ENCODE data around the gene CCDC196.
A peak's percentile ranks its signal among the peaks of the same experiment; 100 is the strongest.
"Not testable (repeated sequence)": the region's sequence is repeated elsewhere in the genome, so short reads cannot be mapped to it uniquely, and the experiment has no call there.

CCDC196 gene

DNA sequence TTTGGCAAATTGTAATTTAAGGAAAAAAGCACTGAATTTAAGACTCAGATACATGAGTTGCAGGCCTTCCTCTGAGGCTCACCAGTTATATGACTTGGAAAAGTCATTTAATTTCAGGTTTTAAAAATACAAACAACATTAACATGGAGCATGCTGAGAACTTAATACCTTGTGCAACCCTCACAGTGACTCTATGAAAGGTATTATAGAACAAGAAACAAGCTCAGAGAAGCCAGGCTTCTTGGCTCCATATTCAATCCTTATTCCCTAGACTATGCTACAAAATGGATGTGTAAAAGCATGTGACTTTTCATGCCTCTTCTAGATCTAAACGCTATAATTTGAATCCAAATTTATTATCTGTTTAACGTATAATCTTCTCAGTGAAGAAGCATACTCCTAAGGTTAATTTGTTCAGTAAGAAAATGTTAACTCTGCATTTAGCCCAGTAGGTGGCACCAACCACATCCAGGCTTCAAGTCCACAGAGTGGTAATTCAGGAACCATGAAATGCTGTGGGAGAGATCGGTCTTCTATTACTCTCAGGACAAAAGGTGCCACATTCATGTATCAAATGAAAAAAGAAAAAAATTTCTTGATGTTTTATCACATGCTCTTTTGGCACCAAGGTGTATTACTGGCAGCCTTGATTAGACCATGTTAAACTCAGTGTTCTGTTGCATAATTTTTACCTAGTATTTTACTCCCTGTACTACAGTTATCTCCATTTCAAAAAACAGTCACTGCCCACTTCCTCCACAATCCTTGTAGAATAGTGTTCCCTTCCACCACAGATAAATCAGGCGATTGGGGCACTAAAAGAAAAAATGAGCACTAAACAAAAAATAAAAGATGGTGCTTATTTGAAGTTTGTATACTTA, 9.3 kb downstream of the CCDC196 start:
- peak; percentile 55 for DNase-seq (ENCODE audit: low read depth)

DNA sequence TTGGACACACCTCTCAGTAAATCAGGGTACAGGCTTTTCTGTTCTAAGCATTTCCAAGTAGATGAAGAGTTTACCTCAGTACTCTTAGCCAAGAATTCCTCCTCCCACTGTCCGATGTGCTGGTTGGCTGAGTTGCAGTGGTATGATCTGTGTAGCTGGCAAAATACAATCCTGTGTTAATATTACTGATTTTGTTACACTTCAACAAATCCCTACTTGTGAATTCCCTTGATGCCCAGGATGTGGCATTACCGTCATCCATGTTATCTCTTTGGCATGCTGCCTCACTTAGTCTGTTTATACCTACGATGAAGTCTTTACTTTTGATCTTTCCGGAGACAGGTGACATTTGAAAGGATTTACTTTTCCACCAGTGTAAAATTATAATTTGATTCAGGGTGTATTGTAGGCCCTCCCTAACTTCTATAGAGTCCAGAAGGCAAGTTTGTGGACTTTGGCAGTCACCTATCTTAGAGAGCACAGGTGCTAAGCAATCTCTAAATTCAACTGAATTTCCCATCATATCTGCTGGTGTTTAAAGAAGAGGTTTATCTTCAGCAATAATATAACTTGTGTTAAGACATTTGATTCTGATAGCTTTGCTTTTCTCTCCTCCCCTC, 10.1 kb downstream of the CCDC196 start:
- DNase-seq (ENCODE audit: low read depth) = no peak

DNA sequence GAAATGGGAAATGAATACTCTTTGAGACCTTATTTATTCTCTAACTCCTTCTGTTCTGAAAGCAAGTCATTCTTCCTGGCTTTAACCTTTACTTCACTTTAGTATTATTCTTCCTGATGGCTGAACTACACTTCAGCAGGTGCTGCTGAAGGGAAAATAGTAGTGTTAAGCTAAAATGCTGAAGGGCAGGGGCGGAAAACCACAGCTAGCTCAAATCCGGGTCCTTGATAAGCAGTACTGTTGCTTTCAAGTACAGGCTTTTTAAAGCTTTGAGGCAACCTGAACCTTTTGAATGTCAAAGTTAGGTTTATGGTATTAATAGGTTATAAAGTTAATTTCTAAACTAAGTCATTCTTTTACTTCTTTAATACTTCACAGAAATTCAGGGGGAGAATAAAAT, 10.7 kb downstream of the CCDC196 start:
- DNase-seq (ENCODE audit: low read depth) = no peak

DNA sequence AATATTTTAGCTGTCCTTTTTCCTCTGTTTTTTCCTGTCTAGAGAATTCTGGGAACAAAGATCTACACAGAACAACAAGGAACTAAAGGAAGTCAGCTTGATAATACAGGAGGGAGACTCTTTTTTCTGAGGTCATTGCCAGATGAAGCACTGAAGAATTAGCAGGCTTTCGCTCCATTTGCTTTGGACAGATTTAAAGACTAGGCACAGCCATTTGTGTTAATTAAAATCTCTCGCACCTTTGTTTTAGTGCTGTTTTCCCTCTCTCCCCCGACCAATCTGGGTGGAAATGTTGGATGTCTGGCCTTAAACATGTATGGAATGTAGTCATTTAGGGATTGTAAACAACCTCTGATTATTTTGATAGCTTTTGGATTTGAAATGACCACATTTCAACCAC, 12.1 kb downstream of the CCDC196 start:
- DNase-seq (ENCODE audit: low read depth) = no peak

DNA sequence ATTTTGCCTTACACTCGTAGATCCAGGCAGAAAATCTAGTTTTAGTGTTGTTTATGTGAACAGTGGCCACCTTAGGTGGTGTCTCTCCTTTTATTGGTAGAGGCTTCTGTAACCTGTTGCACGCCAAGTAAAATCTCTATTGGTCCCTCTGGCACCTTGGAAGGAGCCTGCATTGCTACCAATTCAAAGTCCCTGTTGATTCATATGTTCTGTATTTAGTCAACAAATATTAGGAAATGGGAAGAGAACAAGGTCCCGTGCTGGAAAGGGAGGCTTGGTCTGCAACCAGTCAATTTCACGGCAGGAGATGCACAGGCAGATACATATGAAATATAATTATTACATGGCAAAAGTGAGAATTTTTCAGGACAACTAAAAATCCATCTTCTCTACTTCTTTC, 15.4 kb downstream of the CCDC196 start:
- no peak for DNase-seq (ENCODE audit: low read depth)

DNA sequence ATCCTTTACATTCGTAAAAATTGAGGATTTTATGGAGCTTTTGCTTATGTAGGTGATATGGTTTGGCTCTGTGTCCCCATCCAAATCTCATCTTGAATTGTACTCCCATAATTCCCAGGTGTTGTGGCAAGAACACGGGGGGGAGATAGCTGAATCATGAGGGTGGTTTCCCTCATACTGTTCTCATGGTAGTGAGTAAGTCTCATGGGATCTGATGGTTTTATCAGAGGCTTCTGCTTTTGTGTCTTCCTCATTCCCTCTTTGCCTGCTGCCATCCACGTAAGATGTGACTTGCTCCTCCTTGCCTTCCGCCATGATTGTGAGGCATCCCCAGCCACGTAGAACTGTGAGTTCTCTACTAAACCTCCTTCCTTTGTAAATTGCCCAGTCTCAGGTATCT, 16.7 kb downstream of the CCDC196 start:
- DNase-seq (ENCODE audit: low read depth) = not testable (repeated sequence)

DNA sequence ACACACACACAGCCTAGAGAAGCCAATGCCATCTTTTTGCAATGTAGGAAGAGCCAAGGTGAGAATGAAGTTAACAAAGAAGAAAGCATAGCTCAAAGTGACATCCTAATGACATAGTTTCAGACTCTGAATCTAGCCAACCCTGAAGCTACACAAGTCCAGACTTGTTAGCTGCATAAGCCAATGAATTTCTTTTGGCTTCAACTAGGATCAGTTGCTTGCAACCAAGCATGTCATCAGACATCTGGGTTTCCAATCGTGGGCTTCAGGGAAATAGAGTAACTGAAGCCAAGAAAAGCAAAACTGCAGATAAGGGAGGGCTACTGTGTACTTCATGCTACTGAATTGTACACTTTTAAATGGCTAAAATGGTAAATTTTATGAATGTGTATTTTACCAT, 17.4 kb downstream of the CCDC196 start:
- no peak for DNase-seq (ENCODE audit: low read depth)

DNA sequence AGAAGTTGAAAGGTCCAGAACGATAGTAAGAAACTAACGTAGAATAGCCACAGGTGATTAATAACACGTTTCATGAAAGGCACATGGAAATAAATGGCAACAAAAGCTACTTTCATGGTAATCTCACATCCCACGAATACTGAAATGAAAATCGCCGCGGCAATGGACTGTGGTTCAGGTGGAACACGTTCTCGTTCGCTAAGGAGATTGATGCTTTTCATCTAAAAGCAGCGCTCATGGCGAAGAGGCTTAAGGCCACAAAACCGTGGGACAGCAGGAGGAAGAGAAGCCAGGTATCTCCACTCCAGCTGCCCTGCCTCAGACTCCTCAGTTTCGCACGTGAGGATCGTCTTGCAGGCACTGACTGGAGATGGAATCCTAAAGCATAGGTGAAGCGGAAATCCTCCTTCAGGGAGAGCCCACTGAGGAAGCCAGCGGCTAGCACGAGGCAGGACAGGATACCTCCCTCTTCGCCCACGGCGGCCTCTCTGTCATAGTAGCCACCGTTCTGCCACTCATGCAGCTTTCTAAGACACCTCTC, 21.1 kb downstream of the CCDC196 start:
- DNase-seq (ENCODE audit: low read depth) = no peak

DNA sequence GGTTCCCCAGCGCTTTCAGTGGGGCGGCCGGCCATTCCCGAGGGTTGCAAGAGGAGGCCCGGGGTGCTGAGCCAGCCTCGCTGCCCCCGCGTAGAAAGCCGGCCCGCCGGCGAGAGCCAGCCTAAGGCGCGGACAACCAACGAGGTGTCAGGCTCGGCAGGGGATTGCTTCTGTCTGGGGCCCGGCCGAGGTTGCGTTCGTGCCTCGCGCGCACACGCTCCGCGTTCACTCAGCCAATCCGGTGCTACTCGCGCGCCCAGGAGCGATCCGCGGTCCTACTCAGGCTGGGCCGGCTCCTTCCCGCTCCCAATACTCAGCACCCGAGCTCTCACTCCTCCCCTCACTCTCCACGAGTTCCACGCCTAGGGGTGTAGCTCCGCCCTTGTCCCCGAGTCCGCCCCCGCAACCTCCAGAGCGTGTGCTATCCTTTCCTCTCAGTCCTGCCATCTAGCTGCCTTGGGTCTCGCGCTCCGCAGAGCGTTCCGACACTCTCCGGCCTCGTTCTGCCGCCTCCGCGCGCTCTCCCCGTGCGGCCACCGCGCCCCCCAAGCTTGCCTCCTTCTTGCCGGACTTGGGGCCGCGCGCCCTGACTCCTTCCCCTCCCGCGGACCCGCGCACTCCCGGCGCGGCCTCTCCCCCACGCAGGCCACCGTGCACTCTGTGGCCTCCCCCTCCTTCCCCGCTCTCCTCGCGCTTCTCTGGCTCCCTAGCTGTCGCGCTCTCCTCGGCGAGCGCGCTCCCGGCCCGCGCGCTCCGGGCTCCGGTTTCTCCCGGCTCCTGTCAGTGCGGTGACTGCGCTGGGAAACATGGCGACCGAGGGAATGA, 21.8 kb downstream of the CCDC196 start, which contains the start of gene GPHN:
GPHN (plus strand) TSS at position 426 of the 825 bp plus-strand sequence.
- DNase-seq (ENCODE audit: low read depth) = peak; percentile 98

DNA sequence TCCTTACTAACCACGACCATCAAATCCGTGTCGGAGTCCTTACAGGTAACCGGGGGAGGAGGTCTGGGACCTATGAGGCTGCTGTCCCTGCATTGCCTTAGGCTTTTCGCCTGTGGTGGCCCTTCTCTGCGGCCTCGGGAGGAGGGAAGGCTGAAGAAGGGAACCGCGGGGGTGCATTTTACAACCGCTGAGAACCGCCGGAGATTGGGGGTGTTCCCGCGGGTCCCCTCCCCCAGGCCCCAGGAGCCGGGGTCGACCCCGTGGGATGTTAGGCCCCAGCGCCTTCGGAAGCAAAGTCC, 22.3 kb downstream of the CCDC196 start:
- DNase-seq (ENCODE audit: low read depth) = no peak

DNA sequence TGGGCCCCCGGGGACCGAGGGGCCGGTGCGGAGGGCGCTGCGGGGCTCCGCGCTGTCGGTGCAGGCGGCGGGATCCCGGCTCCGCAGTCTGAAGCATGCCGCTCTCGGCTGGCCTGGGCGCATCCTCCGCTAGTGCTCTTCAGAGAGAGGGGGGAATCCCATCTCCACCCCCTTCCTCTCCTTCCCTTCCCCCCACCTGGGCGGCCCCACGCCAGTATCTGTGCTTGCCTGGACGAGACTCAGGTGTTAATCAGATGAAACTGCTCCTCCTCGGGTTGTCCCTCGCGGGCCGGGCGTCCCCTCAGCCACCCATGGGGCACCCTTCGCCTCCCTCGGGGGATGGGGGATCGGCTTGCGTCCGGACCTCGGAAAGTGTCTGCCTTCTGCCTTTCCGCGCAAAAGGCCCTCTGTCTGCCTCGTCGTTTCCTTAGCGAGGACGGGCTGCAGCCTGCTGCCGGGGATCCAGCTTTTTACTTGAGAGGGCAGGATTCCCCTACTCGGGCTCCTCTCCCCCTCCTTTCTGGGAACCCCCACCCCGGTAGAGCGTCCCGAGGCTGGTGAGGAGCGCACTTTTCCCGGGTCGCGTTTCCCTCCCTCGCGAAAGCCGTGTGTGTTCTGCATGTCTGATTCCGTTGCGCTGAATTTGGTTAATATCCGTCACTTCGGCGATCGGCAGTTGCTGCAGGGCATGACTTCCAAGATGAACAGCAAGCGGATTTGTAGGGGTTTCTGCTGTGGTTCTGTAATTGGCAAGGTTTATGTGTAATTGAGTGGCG, 22.9 kb downstream of the CCDC196 start:
- DNase-seq (ENCODE audit: low read depth) = no peak

DNA sequence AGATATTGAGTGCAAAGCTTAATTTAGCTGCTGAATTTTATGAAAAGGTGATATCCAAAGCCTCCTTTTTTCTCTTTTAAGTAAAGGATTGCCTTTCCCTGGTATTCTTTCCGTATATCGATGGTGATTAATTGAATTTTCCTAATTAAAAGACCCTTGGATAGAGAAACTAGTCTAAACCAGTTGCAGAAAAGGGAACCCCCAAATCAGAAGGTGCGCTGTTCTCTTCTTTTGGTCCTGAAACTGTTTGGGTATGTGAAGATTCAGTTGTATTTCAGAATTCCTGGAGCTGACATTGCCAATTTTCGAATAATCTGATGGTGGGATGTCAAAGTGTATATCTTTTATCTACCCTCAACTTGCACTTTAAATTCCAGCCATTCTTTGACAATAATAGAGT, 23.7 kb downstream of the CCDC196 start:
- no peak for DNase-seq (ENCODE audit: low read depth)

DNA sequence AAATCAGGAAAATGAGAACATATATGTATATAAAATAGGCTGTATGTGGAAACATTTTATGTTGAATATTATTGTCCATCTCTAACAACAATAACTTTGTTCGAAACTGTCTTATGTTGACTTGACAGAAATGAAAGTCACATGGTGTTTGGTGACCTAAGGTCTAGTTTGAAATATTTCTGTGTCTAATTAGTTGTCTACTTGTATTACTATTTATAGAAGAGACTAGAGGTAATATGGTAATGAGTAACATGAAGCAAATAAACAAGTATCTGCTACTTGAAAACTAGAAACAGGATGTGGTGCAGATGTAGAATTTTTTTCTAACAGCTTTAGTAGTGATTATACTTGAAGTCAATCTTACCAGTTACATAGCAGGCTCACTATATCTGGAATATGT, 25.7 kb downstream of the CCDC196 start:
- no peak for DNase-seq (ENCODE audit: low read depth)

DNA sequence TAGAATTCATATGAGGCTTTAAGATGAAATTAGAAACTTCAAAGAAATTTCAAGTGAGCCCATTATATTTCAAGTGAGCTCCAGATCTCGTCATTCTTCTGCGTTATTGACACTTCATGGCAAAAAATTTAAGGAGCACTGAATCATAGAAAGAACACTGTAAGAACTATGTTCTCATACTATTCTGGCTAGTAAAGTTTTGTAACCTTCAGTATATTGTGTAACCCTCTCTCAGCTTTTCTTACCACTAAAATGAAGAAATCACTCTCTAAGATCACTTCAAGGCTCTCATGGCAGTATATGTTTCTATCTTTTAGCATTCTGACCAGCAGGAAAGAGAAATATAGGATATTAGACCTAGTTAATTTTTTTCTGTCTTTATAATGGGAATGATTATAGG, 28.0 kb downstream of the CCDC196 start:
- no peak for DNase-seq (ENCODE audit: low read depth)

DNA sequence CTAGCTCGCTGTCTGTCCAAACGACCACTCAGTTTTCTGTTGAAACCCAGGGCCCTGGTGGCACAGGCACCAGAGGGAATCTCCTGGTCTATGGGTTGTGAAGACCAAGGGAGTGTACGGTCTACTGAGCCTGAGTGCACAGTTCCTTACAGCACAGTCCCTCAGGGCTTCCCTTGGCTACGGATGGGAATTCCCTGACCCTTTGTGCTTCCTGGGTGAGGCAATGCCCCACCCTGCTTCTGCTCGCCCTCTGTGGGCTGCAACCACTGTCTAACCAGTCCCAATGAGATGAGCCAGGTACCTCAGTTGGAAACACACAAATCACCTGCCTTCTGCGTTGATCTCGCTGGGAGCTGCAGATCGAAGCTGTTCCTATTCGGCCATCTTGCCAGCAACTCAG, 44.4 kb downstream of the CCDC196 start:
- DNase-seq (ENCODE audit: low read depth) = no peak

DNA sequence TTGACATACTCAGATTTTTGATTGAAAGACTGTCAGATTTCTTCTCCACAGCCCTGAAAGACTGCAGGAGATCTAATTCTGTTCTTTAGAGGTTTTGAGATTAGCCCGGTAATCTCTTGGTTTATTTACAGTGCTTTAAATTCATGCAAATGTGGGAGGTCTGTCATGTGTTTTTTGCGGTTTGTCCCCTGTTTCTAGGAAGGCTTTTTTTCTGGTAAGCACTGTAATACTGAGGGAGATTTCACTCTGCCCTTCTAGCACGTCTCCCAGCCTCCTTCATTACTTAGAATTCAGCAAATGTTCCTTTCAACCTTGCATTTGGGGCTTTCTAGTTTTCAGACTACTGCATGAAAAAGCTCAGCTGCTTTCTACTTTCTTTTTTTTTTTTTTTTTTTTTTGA, 52.9 kb downstream of the CCDC196 start:
- DNase-seq (ENCODE audit: low read depth) = no peak

DNA sequence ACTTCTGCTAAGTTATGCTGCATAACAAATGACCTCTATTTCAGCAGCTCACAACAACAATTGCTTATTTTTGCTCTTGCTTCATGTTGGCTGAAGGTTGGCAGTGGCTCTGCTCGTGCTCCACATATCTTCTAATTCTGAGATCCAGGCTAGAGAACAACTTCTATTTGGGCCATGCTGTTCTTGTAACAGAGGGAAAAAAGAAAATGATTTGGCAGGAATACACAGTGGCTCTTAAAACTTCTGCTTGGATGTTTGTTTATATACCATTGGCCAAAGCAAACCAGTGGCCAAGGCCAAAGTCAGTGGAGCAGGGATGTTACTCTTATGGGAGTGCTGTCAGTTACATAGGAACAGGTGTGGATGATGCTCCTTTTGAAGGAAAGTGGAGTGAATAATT, 53.9 kb downstream of the CCDC196 start:
- no peak for DNase-seq (ENCODE audit: low read depth)

DNA sequence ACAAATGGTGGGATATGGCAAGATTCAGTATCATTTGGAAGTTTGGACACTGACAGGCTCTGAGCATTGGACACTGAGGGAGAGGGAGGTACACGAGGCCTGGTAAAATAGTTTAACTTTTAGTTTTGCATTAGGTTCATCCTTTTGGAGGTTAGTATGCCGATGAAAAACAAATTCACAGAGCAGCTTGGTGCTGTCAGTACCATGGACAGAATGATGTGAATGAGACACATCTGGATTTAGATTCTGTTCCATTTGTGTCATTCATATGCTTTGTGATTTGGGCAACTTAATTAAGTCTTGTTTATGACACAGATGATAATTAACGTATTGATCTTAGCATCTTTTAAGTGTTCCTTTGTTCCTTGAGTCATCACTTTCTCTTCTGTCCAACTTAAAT, 55.5 kb downstream of the CCDC196 start:
- DNase-seq (ENCODE audit: low read depth) = no peak

DNA sequence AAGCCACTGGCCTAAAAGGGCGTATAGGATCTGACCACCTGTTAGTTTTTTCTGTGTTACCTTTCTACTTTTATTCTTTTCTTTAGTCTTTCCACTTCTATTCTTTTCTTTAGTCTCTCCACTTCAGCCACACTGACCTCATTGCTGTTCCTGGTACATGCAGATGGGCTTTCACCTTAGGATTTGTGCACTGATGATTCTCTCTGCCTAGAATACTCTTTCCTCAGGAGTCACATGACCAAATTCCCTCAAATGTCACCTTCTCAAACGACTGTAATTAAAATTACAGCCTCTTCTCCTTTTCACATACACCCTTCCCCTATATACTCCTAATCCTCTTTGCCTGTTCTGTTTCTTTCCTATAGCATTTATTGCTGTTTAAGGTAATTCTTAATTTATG, 57.8 kb downstream of the CCDC196 start:
- DNase-seq (ENCODE audit: low read depth) = no peak

DNA sequence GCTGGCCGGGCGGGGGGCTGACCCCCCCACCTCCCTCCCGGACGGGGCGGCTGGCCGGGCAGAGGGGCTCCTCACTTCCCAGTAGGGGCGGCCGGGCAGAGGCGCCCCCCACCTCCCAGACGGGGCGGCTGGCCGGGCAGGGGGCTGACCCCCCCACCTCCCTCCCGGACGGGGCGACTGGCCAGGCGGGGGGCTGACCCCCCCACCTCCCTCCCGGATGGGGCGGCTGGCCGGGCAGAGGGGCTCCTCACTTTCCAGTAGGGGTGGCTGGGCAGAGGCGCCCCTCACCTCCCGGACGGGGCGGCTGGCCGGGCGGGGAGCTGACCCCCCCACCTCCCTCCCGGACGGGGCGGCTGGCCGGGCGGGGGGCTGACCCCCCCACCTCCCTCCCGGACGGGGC, 59.0 kb downstream of the CCDC196 start:
- not testable (repeated sequence) for DNase-seq (ENCODE audit: low read depth)

DNA sequence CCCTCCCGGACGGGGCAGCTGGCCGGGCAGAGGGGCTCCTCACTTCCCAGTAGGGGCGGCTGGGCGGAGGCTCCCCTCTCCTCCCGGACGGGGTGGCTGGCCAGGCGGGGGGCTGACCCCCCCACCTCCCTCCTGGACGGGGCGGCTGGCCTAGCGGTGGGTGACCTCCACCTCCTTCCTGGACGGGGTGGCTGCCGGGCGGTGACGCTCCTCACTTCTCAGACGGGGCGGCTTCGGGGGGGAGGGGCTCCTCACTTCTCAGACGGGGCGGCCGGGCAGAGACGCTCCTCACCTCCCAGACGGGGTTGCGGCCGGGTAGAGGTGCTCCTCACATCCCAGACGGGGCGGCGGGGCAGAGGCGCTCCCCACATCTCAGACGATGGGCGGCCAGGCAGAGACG, 59.6 kb downstream of the CCDC196 start:
- not testable (repeated sequence) for DNase-seq (ENCODE audit: low read depth)
